Stimulated activated CD4-positive, alpha-beta T cell treated with anti-CD3 and anti-CD28 coated beads, Interleukin-15, amount 100 ng/mL, for 1 hour (primary cell): Measurements from ENCODE around the gene GLUD2.
"Not testable (repeated sequence)": the region's sequence is repeated elsewhere in the genome, so short reads cannot be mapped to it uniquely, and the experiment has no call there.

Source experiments
- DNase-seq, 2 donors: peaks; one replicate each; pipeline ENCODE4 v3.0.0-alpha.2; 2020; ENCODE audit warnings: low read depth in 1 of 2, low spot score in 1 of 2

The GLUD2 gene

GRCh38 chrX:121047441-121048419 is at the start of gene GLUD2:
TSS of gene GLUD2 (plus strand) at chrX:121047610. CDS start at chrX:121047685, 75 bp downstream.
- DNase-seq = not testable (repeated sequence)

GRCh38 chrX:120999413-120999812 is 48.0 kb upstream of the GLUD2 start:
- no peak for DNase-seq

- no peak for DNase-seq
Observed at GRCh38 chrX:121000589-121000988, 46.8 kb upstream of the GLUD2 start.

GRCh38 chrX:121008920-121009319 is 38.5 kb upstream of the GLUD2 start:
- DNase-seq = no peak

DNA sequence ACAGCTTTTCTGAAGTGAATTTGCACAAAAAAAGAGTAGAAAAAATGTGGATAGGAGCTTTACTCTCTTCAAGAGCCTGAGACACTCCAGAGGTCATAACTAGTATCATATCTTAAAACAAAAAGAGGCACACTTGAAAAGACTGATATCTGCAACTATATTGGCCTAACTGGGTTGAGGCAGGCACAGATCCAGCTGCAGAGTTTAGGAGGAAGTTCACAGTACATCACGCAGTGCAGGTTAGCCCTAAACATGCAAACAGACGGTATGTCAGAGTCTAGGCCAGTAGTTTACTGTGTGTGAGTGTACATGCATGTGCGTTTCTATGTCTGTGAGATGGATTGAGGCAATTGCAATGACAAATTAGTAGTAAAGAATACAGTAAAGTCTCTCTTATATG is 37.6 kb upstream of the GLUD2 start:
- DNase-seq = no peak

DNA sequence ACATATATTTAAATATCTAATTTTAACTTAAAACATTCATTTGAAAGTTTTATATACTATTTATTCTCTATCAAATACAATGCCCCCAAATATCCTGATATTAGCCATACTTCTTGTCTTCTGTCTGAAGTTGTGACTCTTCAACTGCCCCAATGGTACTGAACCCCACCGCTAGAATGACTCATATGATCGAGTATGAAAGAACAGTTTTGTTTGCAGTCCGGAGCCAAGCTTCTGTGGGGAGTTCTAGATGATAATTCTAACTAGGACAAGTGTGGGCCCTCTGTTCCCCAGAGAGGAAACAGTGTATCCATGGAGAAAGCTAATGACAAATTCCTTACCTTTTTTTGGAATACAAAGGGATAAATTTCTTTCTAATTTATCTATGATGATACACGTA is 37.2 kb upstream of the GLUD2 start:
- no peak for DNase-seq

DNA sequence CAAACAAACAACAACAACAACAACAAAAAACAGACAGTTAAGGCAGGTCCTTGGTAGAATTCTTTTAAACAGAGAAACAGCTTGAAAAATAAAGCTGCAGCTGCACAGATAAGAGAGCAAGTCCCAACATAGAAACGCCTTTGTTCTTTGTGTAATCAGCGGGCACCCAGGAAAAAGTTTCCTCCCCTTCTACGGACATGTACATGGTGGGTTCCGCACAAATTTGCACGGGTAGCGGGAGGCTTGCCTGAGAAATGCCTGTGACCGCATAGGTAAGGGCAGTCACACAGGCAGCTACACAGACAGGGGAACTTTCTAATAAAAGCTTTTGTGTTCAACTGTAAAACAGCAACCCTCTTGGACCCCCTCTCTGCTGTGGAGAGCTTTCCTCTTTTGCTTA is 36.2 kb upstream of the GLUD2 start:
- no peak for DNase-seq

DNA sequence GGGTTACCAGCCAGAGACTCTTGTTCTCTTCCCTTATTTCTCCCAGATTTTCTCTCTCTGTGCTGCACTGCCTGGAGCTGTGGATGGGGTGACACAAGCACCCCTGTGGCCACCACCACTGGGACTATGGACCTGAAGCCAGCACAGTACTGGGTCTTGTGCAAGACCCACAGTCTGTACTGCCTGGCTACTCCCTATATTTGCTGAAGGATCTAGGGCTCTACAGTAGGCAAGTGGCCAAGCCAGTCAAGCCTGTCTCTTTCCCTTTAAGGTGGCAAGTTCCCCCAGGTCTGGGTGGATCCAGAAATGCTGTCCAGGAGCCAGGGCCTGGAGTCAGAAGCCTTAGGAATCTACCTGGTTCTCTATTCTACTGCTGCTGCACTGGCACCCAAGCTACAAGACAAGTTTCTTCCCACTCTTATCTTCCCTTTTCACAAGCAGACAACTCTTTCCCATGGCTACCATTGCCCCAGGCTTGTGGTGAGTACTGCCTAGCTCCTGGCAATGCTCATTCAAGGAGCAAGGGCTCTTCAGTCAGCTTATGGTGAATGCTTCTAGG is 33.4 kb upstream of the GLUD2 start:
- DNase-seq = no peak

- no peak for DNase-seq
Observed at GRCh38 chrX:121014826-121015225, 32.6 kb upstream of the GLUD2 start.

DNA sequence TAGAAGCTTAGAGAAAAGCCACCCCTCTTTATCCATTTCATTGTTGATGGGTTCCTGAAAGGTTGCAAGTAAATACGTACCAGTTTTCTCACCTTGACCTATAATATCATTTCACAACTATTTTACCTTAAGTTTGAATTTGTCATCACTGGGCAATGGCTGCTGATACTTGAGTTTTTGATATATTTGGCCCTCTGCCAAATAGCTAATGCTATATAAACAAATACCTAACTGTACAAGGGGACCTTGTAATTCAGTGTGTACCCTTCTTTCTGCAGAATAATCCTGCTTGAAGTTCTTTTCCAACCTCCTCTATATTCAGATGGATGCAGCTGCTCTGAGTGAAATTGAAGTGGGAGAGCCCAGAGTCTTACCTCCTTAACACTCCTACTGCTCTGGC is 19.0 kb upstream of the GLUD2 start:
- no peak for DNase-seq

GRCh38 chrX:121030083-121030482 is 17.3 kb upstream of the GLUD2 start:
- DNase-seq = no peak

DNA sequence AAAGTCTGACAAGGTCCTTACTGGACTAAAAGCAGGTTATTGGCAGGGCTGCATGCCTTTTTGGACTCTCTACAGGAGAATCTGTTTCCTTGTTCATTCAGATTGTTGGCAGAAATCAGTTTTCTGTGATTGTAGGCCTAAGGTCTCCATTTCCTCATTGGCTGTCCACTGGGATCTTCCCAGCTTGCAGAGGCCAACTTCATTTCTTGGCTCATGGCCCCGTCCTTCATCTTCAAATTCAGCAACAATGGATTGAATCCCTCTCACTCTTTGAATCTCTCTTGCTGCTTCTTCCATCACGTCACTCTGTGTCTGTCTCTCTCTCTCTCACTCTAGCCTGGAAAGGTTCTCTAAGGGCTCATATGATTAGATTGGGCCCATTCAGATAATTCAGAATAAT is 14.9 kb upstream of the GLUD2 start:
- no peak for DNase-seq

DNA sequence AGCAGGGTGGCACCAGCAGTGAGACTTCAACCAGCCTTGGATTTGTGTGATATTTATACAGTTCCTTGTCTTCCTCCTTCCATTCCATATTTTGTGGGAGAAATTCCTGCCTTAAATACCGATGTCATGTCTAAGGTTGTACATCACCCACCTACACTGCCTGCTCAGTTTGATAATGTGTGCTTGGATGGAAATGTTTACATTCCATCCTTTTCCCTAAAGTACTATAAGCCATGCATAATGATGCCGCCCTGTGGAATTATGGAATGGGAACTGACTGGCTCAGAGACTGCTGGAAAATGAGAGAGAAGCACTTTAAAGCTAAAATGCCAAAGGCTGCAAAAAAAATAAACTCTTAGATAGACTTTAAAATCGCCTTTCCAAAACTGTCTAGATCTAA is 11.3 kb upstream of the GLUD2 start:
- DNase-seq = no peak

DNA sequence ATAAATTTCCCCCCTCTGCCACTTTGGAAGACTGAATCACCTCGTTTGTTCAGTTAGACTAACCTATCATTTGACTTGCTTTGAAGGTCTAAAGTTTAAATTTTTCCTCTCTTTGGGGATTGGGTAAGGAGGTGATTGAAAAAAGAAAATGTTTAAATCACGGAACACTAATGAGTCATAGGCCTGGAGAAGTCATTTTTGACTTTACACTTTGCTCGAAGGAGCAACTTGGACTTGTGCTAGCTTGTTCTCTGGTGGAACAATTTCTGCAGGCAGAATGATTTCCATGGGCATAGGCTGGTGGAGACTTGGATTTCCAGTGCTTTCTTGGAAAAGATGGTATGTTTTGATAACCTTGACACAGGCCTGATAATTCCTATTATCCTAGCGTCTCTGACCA is 10.5 kb upstream of the GLUD2 start:
- no peak for DNase-seq

DNA sequence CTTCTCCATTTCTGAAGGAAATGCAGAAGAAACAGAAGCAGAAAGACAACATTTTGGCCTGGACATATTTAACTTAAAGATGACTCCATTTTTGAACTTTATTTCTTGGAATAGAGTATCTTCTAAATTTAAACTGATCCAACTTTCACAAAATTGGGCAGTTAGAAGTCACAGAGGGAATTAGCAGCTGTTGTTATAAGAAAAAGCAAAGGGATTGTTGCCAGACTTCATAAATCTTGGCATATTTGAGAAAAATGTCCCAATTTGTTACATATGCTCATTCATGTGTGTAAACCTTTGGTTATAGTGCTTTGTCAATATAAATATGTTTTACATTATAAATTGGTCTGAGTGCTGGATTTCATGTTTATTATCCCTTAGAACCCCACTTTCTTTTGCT is 3.4 kb downstream of the GLUD2 start:
- DNase-seq = no peak

DNA sequence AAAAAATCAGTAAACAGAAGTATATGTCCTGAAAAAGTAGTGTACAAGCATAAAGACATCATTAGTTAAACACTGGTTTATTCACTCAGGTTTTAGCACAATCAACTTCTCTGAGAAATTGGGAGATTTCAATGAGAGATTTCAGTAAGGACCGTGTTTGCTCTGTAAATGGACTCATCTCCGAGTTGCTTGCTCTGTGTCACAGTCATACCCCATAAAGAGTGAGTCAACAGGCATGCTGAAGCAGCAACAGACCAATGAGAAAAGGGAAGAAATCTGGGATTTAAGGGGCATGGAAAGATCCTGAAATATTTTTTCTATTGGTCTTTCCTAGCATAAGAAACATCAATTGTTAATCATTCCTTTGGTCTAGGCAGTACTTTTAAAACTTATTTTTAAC is 4.7 kb downstream of the GLUD2 start:
- DNase-seq = no peak

GRCh38 chrX:121062289-121062688 is 14.9 kb downstream of the GLUD2 start:
- no peak for DNase-seq

DNA sequence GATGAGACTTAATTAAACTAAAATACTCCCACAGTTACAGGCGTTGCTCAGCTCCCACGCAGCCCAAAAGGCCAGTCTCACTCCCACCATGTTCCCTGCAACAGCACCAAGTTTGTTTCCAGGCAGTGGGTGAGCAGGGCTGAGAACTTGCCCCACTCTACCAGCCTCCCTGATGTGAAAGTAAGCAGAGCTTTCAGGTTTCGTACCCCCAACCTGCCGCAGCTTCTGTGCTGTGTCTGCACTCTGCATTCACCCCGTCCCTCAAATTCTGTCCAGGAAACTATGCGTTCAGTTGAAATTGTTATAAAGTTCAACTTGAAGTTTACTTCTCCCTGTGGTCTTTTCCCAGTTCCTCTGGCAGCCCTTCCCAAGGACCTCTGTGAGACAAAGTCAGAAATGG is 17.2 kb downstream of the GLUD2 start:
- DNase-seq = no peak

DNA sequence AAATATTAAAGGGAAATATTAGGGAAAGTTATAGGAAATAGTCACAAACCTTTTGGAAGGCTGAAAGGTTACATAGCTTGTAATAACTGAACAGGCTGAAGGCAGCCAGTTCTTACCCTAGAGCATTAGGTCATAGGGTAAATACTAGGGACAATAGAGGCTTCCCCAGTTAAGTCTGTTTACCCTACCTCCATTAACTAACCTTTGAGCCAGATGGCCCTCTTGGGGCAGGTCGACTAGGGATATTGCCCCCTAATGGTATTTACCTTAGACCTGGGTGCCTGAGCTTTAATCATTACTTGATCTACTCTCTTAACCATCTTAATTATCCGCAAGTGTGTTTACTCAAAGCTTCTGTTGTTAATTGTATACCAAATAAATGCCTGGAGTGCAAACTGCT is 36.8 kb downstream of the GLUD2 start:
- DNase-seq = not testable (repeated sequence)

DNA sequence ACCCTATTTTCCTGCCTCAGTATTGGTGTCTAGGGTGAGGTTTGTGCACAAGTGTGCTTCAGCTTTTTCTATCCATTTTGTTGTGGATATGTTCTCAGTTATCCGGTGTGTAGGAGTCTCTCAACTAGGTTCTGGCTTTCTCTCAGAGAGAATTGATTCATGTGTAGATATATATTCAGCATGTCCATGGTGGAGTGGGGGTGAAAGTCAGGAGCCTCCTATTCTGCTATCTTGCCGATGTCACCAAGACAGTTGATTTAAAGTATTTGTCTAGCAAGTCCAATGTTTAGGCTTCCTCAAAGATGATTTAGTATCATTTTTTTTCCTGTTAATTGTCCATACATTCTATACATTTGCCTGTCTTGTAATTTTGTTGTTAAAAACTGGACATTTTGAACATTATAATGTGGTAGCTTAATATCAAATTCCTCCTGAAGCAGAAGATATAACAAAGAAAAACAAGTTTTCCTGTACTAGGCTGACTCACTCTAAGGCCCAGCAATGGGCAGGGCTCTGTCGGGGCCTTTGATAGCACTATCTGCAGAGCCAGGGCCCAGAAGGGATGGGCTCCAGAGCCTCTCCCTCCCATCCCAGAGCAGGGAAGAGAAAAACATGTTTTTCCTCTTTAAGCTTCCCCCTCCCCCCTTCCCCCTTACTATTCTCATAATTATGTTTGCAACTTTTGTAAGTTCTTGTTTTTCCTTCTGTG is 37.6 kb downstream of the GLUD2 start:
- DNase-seq = no peak

GRCh38 chrX:121085612-121086010 is 38.2 kb downstream of the GLUD2 start:
- no peak for DNase-seq

DNA sequence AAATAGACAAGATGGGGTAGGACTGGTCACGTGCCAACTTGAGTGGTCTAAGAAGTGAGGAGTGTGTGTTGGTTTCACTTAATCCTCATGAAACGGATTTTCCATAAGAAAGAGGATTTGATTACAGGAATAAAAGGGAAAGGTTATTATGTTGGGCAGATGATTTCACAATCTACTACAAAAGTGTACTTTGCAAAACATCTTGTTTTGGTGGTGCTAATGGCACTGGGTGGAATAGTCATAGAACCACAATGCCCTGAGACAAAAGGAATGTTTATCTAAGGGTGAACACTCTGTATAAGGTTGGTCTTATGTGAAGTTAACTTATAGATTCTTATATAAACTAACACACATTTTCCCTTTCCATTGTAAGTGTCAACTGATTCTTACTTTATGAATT is 45.6 kb downstream of the GLUD2 start:
- no peak for DNase-seq
